DOHH2 (cell line): ENCODE measurements around the gene GUCY1A2.

Source experiments
- CTCF ChIP-seq: fragments of 200-600 bp; sonication (generic); IDR thresholded peaks from one replicate; pipeline ENCODE4 v1.5.1; 2014; ENCODE audit warnings: antibody characterized with exemption, mild to moderate bottlenecking, low read depth, low read length; ENCODE audit not compliant: poor library complexity, severe bottlenecking
- EZH2phosphoT487 ChIP-seq: fragments of 200-600 bp; sonication (generic); IDR thresholded peaks from 2 replicates; pipeline ENCODE4 v1.6.1; 2017; ENCODE audit warnings: borderline replicate concordance, mild to moderate bottlenecking, antibody characterized with exemption, low read length, moderate library complexity, mixed read lengths

GRCh38 chr11:106679581-106679980, 338.7 kb downstream of the GUCY1A2 start:
- no peak for TF ChIP-seq CTCF
- TF ChIP-seq EZH2phosphoT487, result no peak
